CD4-positive, alpha-beta memory T cell (primary cell): Measurements from ENCODE around the gene NIPAL1. TPM values are rescaled to one million over a fixed set of nuclear protein-coding genes. Genes with fewer than 3 reads are reported as not detected.

Experiments
- CTCF ChIA-PET: fragments of 350-600 bp; sonication (Branson Sonifier 250); formaldehyde crosslinking; loops from one replicate; lab custom pipeline; 2021; ENCODE audit warnings: inconsistent platforms; ENCODE audit not compliant: partially characterized antibody; lab: Charles Lee
- POLR2A ChIA-PET: fragments of 350-600 bp; sonication (Branson Sonifier 250); formaldehyde crosslinking; loops from one replicate; lab custom pipeline; 2021; ENCODE audit not compliant: partially characterized antibody; lab: Charles Lee
- DNase-seq, 5 donors: peaks; one replicate each; pipeline versions ENCODE4 v3.0.0 to v3.0.0-alpha.2; 2020 to 2022; ENCODE audit warnings: mixed read lengths in 1 of 5
- H3K27ac ChIP-seq: one replicate; pipeline ENCODE4 v1.7.0; 2013; ENCODE audit warnings: low read depth, low read length
- H3K27me3 ChIP-seq: 2 replicates; pipeline ENCODE4 v1.7.0; 2013; ENCODE audit warnings: mild to moderate bottlenecking, low read length, moderate library complexity; ENCODE audit not compliant: insufficient read depth
- H3K36me3 ChIP-seq: 2 replicates; pipeline ENCODE4 v1.7.0; 2013; ENCODE audit warnings: mild to moderate bottlenecking, low read length, moderate library complexity; ENCODE audit not compliant: insufficient read depth
- H3K4me1 ChIP-seq: 2 replicates; pipeline ENCODE4 v1.7.0; 2013; ENCODE audit warnings: mild to moderate bottlenecking, low read length, moderate library complexity; ENCODE audit not compliant: insufficient read depth
- H3K4me3 ChIP-seq, 2 donors: one replicate each; pipeline ENCODE4 v1.7.0; 2013; ENCODE audit warnings: low read length in 2 of 2, mild to moderate bottlenecking in 1 of 2
- H3K9me3 ChIP-seq, 2 donors: one replicate each; pipeline ENCODE4 v1.7.0; 2013; ENCODE audit warnings: low read length in 2 of 2, control low read depth in 1 of 2; ENCODE audit not compliant: control insufficient read depth in 1 of 2
- H3K27ac Mint-ChIP-seq, 7 donors: one replicate each; pipeline ENCODE4 v1.8.0; 2020 to 2021; ENCODE audit warnings: mixed read lengths in 7 of 7, mild to moderate bottlenecking in 6 of 7, inconsistent platforms in 3 of 7, moderate library complexity in 3 of 7
- H3K27me3 Mint-ChIP-seq, 2 donors: one replicate each; pipeline ENCODE4 v1.8.0; 2020 to 2021; ENCODE audit warnings: mixed read lengths in 2 of 2
- H3K36me3 Mint-ChIP-seq, 2 donors: one replicate each; pipeline ENCODE4 v1.8.0; 2020 to 2021; ENCODE audit warnings: mixed read lengths in 2 of 2, inconsistent platforms in 1 of 2, mild to moderate bottlenecking in 1 of 2
- H3K4me1 Mint-ChIP-seq, 4 donors: one replicate each; pipeline ENCODE4 v1.8.0; 2020 to 2021; ENCODE audit warnings: mixed read lengths in 4 of 4, mild to moderate bottlenecking in 1 of 4
- H3K4me3 Mint-ChIP-seq, 8 donors: one replicate each; pipeline ENCODE4 v1.8.0; 2020 to 2021; ENCODE audit warnings: mixed read lengths in 8 of 8, mild to moderate bottlenecking in 7 of 8, moderate library complexity in 6 of 8, inconsistent platforms in 3 of 8
- H3K9me3 Mint-ChIP-seq, 8 donors: one replicate each; pipeline ENCODE4 v1.8.0; 2020 to 2021; ENCODE audit warnings: mixed read lengths in 8 of 8, mild to moderate bottlenecking in 5 of 8, inconsistent platforms in 3 of 8, moderate library complexity in 1 of 8
- intact Hi-C: fragments of 100-400 bp; cut with micrococcal nuclease; formaldehyde crosslinking; loops from one replicate; pipeline ENCODE4 v1.15.1; 2023
- polyA plus RNA-seq, 2 donors: library from polyadenylated mRNA; unstranded; fragments of 300-500 nt; fragmentation: Illumina TruSeq; gene quantifications; one replicate each; pipeline ENCODE4 v1.2.3, GENCODE V29; 2021
- total RNA-seq, 2 experiments: library from RNA; stranded (reverse); gene quantifications; one replicate each; pipeline ENCODE4 v1.2.3, GENCODE V29; 2021

Gene NIPAL1
- total and polyA plus RNA-seq, 4 experiments from 2014 or later, result 0.65 to 3.3 (median 1.8) TPM

- no peak for DNase-seq
- Histone ChIP-seq H3K27me3 (no peaks in the 10 kb centered on the region), H3K36me3 (no peaks in the 10 kb centered on the region), H3K4me1 (peaks cover 39% of the 10 kb centered on the region), H3K27ac (no peak overlapping the region), H3K4me3 (no peak overlapping the region), H3K9me3 (no peaks in the 10 kb centered on the region)
- intact Hi-C loops, result no loop called here
- Mint-ChIP-seq H3K4me1 (peaks cover 26 to 47% (median 34%) of the 10 kb centered on the region in 4 donors), H3K27ac (no peak overlapping the region), H3K4me3 (no peak overlapping the region), H3K36me3 (no peaks in the 10 kb centered on the region), H3K27me3 (peaks cover 3 to 5% of the 10 kb centered on the region in 2 donors), H3K9me3 (peaks cover 0 to 2% (median 0%) of the 10 kb centered on the region in 8 donors)
- ChIA-PET CTCF (interaction anchor here (0.9 to 11.0 kb wide), 3 partner anchors 17 to 46 kb away, joined by 4 to 140 read pairs (median 5); no protein-coding TSS in a partner anchor), POLR2A (no interaction called here)
Measured at GRCh38 chr4:48049483-48049882, 32.9 kb downstream of the NIPAL1 start.

- POLR2A ChIA-PET, result no interaction called here
- no peak for DNase-seq
- no peak overlapping the region for H3K27ac Mint-ChIP-seq
Measured at GRCh38 chr4:48051078-48051477, 34.5 kb downstream of the NIPAL1 start.

GRCh38 chr4:48058617-48059530, 42.3 kb downstream of the NIPAL1 start:
- POLR2A ChIA-PET, result no interaction called here

More at GRCh38 chr4:48051078-48051477, 34.5 kb downstream of the NIPAL1 start:
- Histone ChIP-seq H3K9me3 (no peaks in the 10 kb centered on the region), H3K4me1 (peaks cover 23% of the 10 kb centered on the region), H3K27ac (no peak overlapping the region), H3K36me3 (no peaks in the 10 kb centered on the region), H3K4me3 (no peak overlapping the region), H3K27me3 (no peaks in the 10 kb centered on the region)
- Mint-ChIP-seq H3K36me3 (no peaks in the 10 kb centered on the region), H3K4me3 (no peak overlapping the region), H3K27me3 (peaks cover under 1 to 3% of the 10 kb centered on the region in 2 donors), H3K4me1 (peaks cover 16 to 31% (median 23%) of the 10 kb centered on the region in 4 donors), H3K9me3 (peaks cover 0 to 2% (median 0%) of the 10 kb centered on the region in 8 donors)
- intact Hi-C loops, result no loop called here
- CTCF ChIA-PET, result interaction anchor here (1.1 to 11.0 kb wide), 3 partner anchors 15 to 58 kb away, joined by 4 to 140 read pairs (median 5); no protein-coding TSS in a partner anchor

GRCh38 chr4:48064349-48064748, 47.8 kb downstream of the NIPAL1 start:
- DNase-seq, result no peak
- Mint-ChIP-seq H3K4me3 (no peak overlapping the region), H3K4me1 (peaks cover 2 to 25% (median 5%) of the 10 kb centered on the region in 4 donors), H3K27me3 (no peaks in the 10 kb centered on the region), H3K36me3 (peaks cover 34 to 69% of the 10 kb centered on the region in 2 donors), H3K27ac (peak overlapping the region in 1 of 7 donors; percentile 23), H3K9me3 (peaks cover 0 to 31% (median 17%) of the 10 kb centered on the region in 8 donors)
- H3K27ac ChIP-seq, result no peak overlapping the region
- CTCF ChIA-PET, result interaction anchor here (1.6 kb wide), 1 partner anchor 19 kb away, joined by 4 read pairs; no protein-coding TSS in a partner anchor
- POLR2A ChIA-PET, result no interaction called here
- no peaks in the 10 kb centered on the region for H3K27me3 ChIP-seq
- no peaks in the 10 kb centered on the region for H3K4me1 ChIP-seq
- peaks cover 16% of the 10 kb centered on the region for H3K36me3 ChIP-seq
- H3K9me3 ChIP-seq, result no peaks in the 10 kb centered on the region
- H3K4me3 ChIP-seq, result no peak overlapping the region
- intact Hi-C loops, result loop anchor here (2.0 kb wide), 1 partner anchor 22 kb away; no protein-coding TSS in a partner anchor

More at GRCh38 chr4:48058617-48059530, 42.3 kb downstream of the NIPAL1 start:
- Histone ChIP-seq H3K27me3 (no peaks in the 10 kb centered on the region), H3K4me3 (no peak overlapping the region), H3K9me3 (no peaks in the 10 kb centered on the region), H3K27ac (no peak overlapping the region), H3K36me3 (no peaks in the 10 kb centered on the region), H3K4me1 (no peaks in the 10 kb centered on the region)
- Mint-ChIP-seq H3K27me3 (no peaks in the 10 kb centered on the region), H3K4me1 (peaks cover 11 to 24% (median 13%) of the 10 kb centered on the region in 4 donors), H3K36me3 (peaks cover 5 to 20% of the 10 kb centered on the region in 2 donors), H3K27ac (peak overlapping the region in 4 of 7 donors; percentile 7 to 92 (median 66)), H3K4me3 (peak overlapping the region in 1 of 8 donors; percentile 0), H3K9me3 (peaks cover 0 to 34% (median 18%) of the 10 kb centered on the region in 8 donors)
- CTCF ChIA-PET, result no interaction called here
- intact Hi-C loops, result no loop called here
- DNase-seq, result peak in 3 of 5 donors; percentile 16 to 35 (median 33)

GRCh38 chr4:48065587-48066052, 49.0 kb downstream of the NIPAL1 start:
- POLR2A ChIA-PET, result no interaction called here
- H3K4me3 ChIP-seq, result no peak overlapping the region
- H3K27me3 ChIP-seq, result no peaks in the 10 kb centered on the region
- no peaks in the 10 kb centered on the region for H3K9me3 ChIP-seq
- DNase-seq, result no peak
- intact Hi-C loops, result loop anchor here (2.0 kb wide), 1 partner anchor 23 kb away; no protein-coding TSS in a partner anchor
- Mint-ChIP-seq H3K9me3 (peaks cover 0 to 21% (median 11%) of the 10 kb centered on the region in 8 donors), H3K4me3 (no peak overlapping the region), H3K36me3 (peaks cover 43 to 77% of the 10 kb centered on the region in 2 donors), H3K27me3 (no peaks in the 10 kb centered on the region), H3K4me1 (peaks cover 1 to 12% (median 3%) of the 10 kb centered on the region in 4 donors), H3K27ac (peak overlapping the region in 1 of 7 donors; percentile 22)
- CTCF ChIA-PET, result interaction anchor here (1.1 to 1.6 kb wide), 3 partner anchors 15 to 33 kb away, joined by 3 to 4 read pairs (median 4); no protein-coding TSS in a partner anchor
- H3K36me3 ChIP-seq, result peaks cover 21% of the 10 kb centered on the region
- no peaks in the 10 kb centered on the region for H3K4me1 ChIP-seq
- H3K27ac ChIP-seq, result no peak overlapping the region

- CTCF ChIA-PET, result interaction anchor here (1.2 to 1.8 kb wide), 2 partner anchors 19 to 33 kb away, joined by 3 to 6 read pairs; no protein-coding TSS in a partner anchor
- intact Hi-C loops, result no loop called here
- H3K4me3 Mint-ChIP-seq, result no peak overlapping the region
Measured at GRCh38 chr4:48067536-48067935, 51.0 kb downstream of the NIPAL1 start.

More at GRCh38 chr4:48067536-48067935, 51.0 kb downstream of the NIPAL1 start:
- peaks cover 1 to 12% (median 3%) of the 10 kb centered on the region in 4 donors for H3K4me1 Mint-ChIP-seq
- Histone ChIP-seq H3K4me1 (no peaks in the 10 kb centered on the region), H3K27ac (no peak overlapping the region), H3K4me3 (no peak overlapping the region), H3K27me3 (no peaks in the 10 kb centered on the region), H3K9me3 (no peaks in the 10 kb centered on the region), H3K36me3 (peaks cover 28% of the 10 kb centered on the region)
- no peak for DNase-seq
- POLR2A ChIA-PET, result no interaction called here
- H3K36me3 Mint-ChIP-seq, result peaks cover 51 to 72% of the 10 kb centered on the region in 2 donors
- H3K9me3 Mint-ChIP-seq, result peaks cover 0 to 5% (median under 1%) of the 10 kb centered on the region in 8 donors
- H3K27ac Mint-ChIP-seq, result no peak overlapping the region
- no peaks in the 10 kb centered on the region for H3K27me3 Mint-ChIP-seq
